RPMI8226 (cell line): Measurements from ENCODE around the gene CDKN3.
"Not testable (repeated sequence)": the region's sequence is repeated elsewhere in the genome, so short reads cannot be mapped to it uniquely, and the experiment has no call there.

Experiments used
- DNase-seq: peaks from one replicate; pipeline ENCODE4 v3.0.0-alpha.2; 2015

The CDKN3 gene

DNA sequence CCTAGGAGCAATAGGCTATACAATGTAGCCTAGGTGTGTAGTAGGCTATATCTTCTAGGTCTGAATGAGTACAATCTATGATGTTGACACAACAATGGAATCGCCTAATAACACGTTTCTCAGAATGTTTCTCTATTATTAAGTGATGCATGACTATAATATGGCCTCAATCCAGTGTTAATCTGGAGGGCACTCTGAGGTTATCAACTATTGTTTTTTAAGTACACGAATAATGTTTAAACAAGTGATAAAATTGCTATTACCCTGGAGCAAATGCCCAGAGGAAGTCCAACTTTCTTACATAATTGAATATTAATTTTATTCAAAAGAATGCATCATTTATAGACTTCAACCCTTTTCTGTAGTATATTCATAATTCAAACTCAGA, 60.8 kb downstream of the CDKN3 start:
- DNase-seq = no peak

DNA sequence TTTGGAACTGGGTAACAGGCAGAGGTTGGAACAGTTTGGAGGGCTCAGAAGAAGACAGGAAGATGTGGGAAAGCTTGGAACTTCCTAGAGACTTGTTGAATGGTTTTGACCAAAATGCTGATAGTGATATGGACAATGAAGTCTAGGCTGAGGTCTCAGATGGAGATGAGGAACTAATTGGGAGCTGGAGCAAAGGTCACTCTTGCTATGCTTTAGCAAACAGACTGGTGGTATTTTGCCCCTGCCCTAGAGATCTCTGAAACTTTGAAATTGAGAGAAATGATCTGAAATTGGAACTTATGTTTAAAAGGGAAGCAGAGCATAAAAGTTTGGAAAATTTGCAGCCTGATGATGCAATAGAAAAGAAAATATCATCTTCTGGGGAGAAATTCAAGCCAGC, 61.7 kb downstream of the CDKN3 start:
- DNase-seq = not testable (repeated sequence)

- DNase-seq = no peak
Observed at GRCh38 chr14:54459106-54459505, 62.3 kb downstream of the CDKN3 start.

- DNase-seq = no peak
Observed at GRCh38 chr14:54462048-54462447, 65.2 kb downstream of the CDKN3 start.

DNA sequence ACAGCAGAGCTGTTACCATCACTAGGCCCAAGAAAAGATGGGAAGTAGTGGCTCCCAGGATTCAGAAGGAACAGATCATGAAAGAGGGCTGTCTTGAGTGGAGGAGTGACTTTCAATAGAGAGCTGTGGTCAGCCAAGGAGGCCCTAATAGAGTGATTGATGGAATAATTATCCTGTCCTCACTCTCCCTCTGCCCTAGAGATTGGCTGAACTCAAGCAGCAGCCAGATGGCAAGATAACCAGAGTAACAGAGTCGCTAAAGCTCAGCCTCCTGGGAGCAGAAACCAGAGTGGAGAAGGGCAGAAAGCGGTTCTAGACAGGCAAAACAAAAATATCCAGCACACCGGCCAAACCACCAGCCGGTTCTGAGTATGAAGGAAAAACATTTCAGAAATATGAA, 68.8 kb downstream of the CDKN3 start:
- no peak for DNase-seq

DNA sequence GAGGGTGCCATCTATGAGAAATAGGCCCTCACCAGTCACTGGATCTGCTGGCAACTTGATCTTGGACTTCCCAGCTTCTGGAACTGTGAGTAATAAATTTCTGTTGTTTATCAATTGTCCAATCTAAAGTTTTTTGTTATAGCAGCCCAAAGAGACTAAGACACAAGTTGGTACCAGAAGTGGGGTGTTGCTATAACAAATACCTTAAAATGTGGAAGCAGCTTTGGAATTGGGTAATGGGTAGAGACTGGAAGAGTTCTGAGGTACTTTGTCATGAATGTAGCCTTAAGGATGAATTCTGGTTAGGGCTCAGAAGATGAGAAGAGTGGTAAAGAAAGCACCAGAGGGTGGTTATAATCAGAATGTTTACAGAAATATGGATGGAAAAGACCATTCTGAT, 70.5 kb downstream of the CDKN3 start:
- no peak for DNase-seq
